SK-N-SH (cell line): ENCODE results near the gene RHBDL1. TPM values are rescaled to one million over a fixed set of nuclear protein-coding genes. Genes with fewer than 3 reads are reported as not detected.

Experiments used
- CTCF ChIA-PET: fragments of 300-600, 350-600 bp; formaldehyde crosslinking; extraction: SDS; loops from one replicate; lab custom pipeline; 2021; lab: Yijun Ruan, JAX
- POLR2A ChIA-PET: fragments of 350-600 bp; sonication (Branson Sonifier 250); formaldehyde crosslinking; extraction: SDS; loops from one replicate; lab custom pipeline; 2020; ENCODE audit warnings: antibody characterized with exemption, inconsistent platforms; lab: Yijun Ruan, JAX
- DNase-seq: peaks from one replicate; pipeline ENCODE4 v3.0.0; 2012
- H2AFZ ChIP-seq: fragments of 200-600 bp; sonication (generic); 2 replicates; pipeline ENCODE4 v1.8.1; 2016; ENCODE audit warnings: antibody characterized with exemption, mild to moderate bottlenecking, low read depth
- H3F3A ChIP-seq: fragments of 200-600 bp; sonication (generic); replicated peaks from 2 replicates; pipeline ENCODE3; 2016; ENCODE audit warnings: antibody characterized with exemption, mild to moderate bottlenecking; ENCODE audit not compliant: insufficient read depth
- H3K27ac ChIP-seq, 2 experiments: fragments of 200-500 bp in 1 of 2; fragments of 200-600 bp in 1 of 2; sonication (Bioruptor generic) in 1 of 2; sonication (generic), shearing (Covaris generic) in 1 of 2; 2 replicates each; pipeline versions ENCODE4 v1.5.1 to v1.6.1; 2014 to 2016; ENCODE audit warnings: low read depth in 2 of 2, inconsistent platforms in 1 of 2, low read length in 1 of 2, mild to moderate bottlenecking in 1 of 2, mixed read lengths in 1 of 2
- H3K27me3 ChIP-seq: fragments of 200-600 bp; sonication (generic), shearing (Covaris generic); 2 replicates; pipeline ENCODE4 v1.6.1; 2016; ENCODE audit warnings: mixed run types; ENCODE audit not compliant: insufficient read depth
- H3K36me3 ChIP-seq, 2 experiments: fragments of 200-500 bp in 1 of 2; fragments of 200-600 bp in 1 of 2; sonication (Bioruptor generic) in 1 of 2; sonication (generic) in 1 of 2; replicated peaks in 1 of 2; 2 replicates each; pipeline versions ENCODE3 to v1.5.1; 2014 to 2016; ENCODE audit warnings: low read length in 1 of 2, mild to moderate bottlenecking in 1 of 2; ENCODE audit not compliant: insufficient read depth in 2 of 2, control insufficient read depth in 1 of 2
- H3K4me1 ChIP-seq, 2 experiments: fragments of 200-500 bp in 1 of 2; fragments of 200-600 bp in 1 of 2; sonication (Bioruptor generic) in 1 of 2; sonication (generic), shearing (Covaris generic) in 1 of 2; 2 replicates each; pipeline versions ENCODE4 v1.5.1 to v1.6.1; 2014 to 2016; ENCODE audit warnings: low read depth in 1 of 2, low read length in 1 of 2, mixed run types in 1 of 2; ENCODE audit not compliant: insufficient read depth in 2 of 2, control insufficient read depth in 1 of 2
- H3K4me2 ChIP-seq: fragments of 200-600 bp; sonication (generic), shearing (Covaris generic); 2 replicates; pipeline ENCODE4 v1.6.1; 2017; ENCODE audit warnings: mixed run types
- H3K4me3 ChIP-seq, 2 experiments: fragments of 200-500 bp in 1 of 2; fragments of 200-600 bp in 1 of 2; sonication (Bioruptor generic) in 1 of 2; sonication (generic), shearing (Covaris generic) in 1 of 2; 2 replicates each; pipeline versions ENCODE4 v1.5.1 to v1.8.1; 2014 to 2016; ENCODE audit warnings: low read depth in 2 of 2, inconsistent platforms in 1 of 2, low read length in 1 of 2, mild to moderate bottlenecking in 1 of 2, mixed read lengths in 1 of 2, moderate library complexity in 1 of 2
- H3K79me2 ChIP-seq: fragments of 200-600 bp; sonication (generic); 2 replicates; pipeline ENCODE4 v1.8.1; 2017; ENCODE audit warnings: mild to moderate bottlenecking; ENCODE audit not compliant: insufficient read depth
- H3K9ac ChIP-seq: fragments of 200-600 bp; sonication (generic); 2 replicates; pipeline ENCODE4 v1.6.1; 2017; ENCODE audit warnings: mixed run types
- H3K9me2 ChIP-seq: fragments of 200-600 bp; sonication (generic); 2 replicates; pipeline ENCODE4 v1.6.1; 2017; ENCODE audit warnings: mixed run types
- H3K9me3 ChIP-seq: fragments of 200-600 bp; sonication (generic); 2 replicates; pipeline ENCODE4 v1.6.1; 2017; ENCODE audit warnings: mixed run types, mild to moderate bottlenecking, moderate library complexity
- H4K20me1 ChIP-seq: fragments of 200-600 bp; sonication (generic); 2 replicates; pipeline ENCODE4 v1.6.1; 2017; ENCODE audit warnings: mild to moderate bottlenecking, mixed run types; ENCODE audit not compliant: insufficient read depth
- CHD2 ChIP-seq: fragments of 150-350 bp; IDR thresholded peaks from 2 replicates; pipeline ENCODE4 v1.6.1; 2018; ENCODE audit warnings: low read length; ENCODE audit not compliant: partially characterized antibody
- ELF1 ChIP-seq: IDR thresholded peaks from 2 replicates; pipeline ENCODE4 v1.4.0; 2012
- EP300 ChIP-seq, 2 experiments: IDR thresholded peaks; 2 replicates each; pipeline versions ENCODE4 v1.4.0 to v1.6.1; 2012; ENCODE audit warnings: borderline replicate concordance in 1 of 2, low read depth in 1 of 2, low read length in 1 of 2
- FOSL2 ChIP-seq: IDR thresholded peaks from 2 replicates; pipeline ENCODE4 v1.4.0; 2012; ENCODE audit warnings: low read depth, mild to moderate bottlenecking, moderate library complexity, borderline replicate concordance
- FOXJ3 ChIP-seq: sonication (generic); formaldehyde crosslinking; IDR thresholded peaks from 2 replicates; pipeline ENCODE4 v1.5.1; 2020; ENCODE audit warnings: mild to moderate bottlenecking, missing genetic modification reagents
- FOXM1 ChIP-seq: IDR thresholded peaks from 2 replicates; pipeline ENCODE4 v1.4.0; 2012; ENCODE audit warnings: low read depth, mild to moderate bottlenecking
- GATA2 ChIP-seq: sonication (generic); formaldehyde crosslinking; IDR thresholded peaks from 2 replicates; pipeline ENCODE4 v1.5.0; 2020; ENCODE audit warnings: mild to moderate bottlenecking, missing genetic modification reagents
- JUND ChIP-seq: IDR thresholded peaks from 2 replicates; pipeline ENCODE4 v1.4.0; 2012
- MXI1 ChIP-seq: IDR thresholded peaks from 2 replicates; pipeline ENCODE4 v1.6.1; 2012; ENCODE audit warnings: mild to moderate bottlenecking, low read depth, low read length, improper control_type of control experiment
- NFIC ChIP-seq: IDR thresholded peaks from 2 replicates; pipeline ENCODE4 v1.4.0; 2012; ENCODE audit warnings: borderline replicate concordance
- NRF1 ChIP-seq: IDR thresholded peaks from 2 replicates; pipeline ENCODE4 v1.6.1; 2012; ENCODE audit warnings: low read depth, mild to moderate bottlenecking, low read length
- POLR2AphosphoS5 ChIP-seq: IDR thresholded peaks from 2 replicates; pipeline ENCODE4 v1.6.1; 2012; ENCODE audit warnings: low read depth, low read length
- RAD21 ChIP-seq: IDR thresholded peaks from 2 replicates; pipeline ENCODE4 v1.6.1; 2012; ENCODE audit warnings: mild to moderate bottlenecking, low read length
- RCOR1 ChIP-seq: fragments of 150-350 bp; IDR thresholded peaks from 2 replicates; pipeline ENCODE4 v1.6.1; 2017; ENCODE audit warnings: antibody characterized with exemption, low read length
- RXRA ChIP-seq: IDR thresholded peaks from 2 replicates; pipeline ENCODE4 v1.4.0; 2012; ENCODE audit warnings: low read depth, mild to moderate bottlenecking, borderline replicate concordance
- SIN3A ChIP-seq: IDR thresholded peaks from 2 replicates; pipeline ENCODE4 v1.6.1; 2012; ENCODE audit warnings: low read depth, mild to moderate bottlenecking, low read length, moderate library complexity, borderline replicate concordance
- TAF1 ChIP-seq: IDR thresholded peaks from 2 replicates; pipeline ENCODE4 v1.6.1; 2012; ENCODE audit warnings: low read depth, mild to moderate bottlenecking, low read length, moderate library complexity, borderline replicate concordance
- TEAD4 ChIP-seq: IDR thresholded peaks from 2 replicates; pipeline ENCODE4 v1.4.0; 2012; ENCODE audit warnings: mild to moderate bottlenecking, borderline replicate concordance; ENCODE audit not compliant: insufficient read depth
- YY1 ChIP-seq: IDR thresholded peaks from 2 replicates; pipeline ENCODE4 v1.4.0; 2012; ENCODE audit warnings: low read depth, mild to moderate bottlenecking
- WGBS: methylation state at CpG from one replicate; pipeline ENCODE4 v1.1.6; 2017; ENCODE audit warnings: low lambda C conversion rate; 5-methylcytosine and 5-hydroxymethylcytosine counted together
- polyA plus RNA-seq, 3 experiments: library from polyadenylated mRNA; depleted of rRNA; stranded (reverse); fragments of >200 nt; gene quantifications; 2 replicates each; pipeline ENCODE4 v1.2.3, GENCODE V29; 2012
- TF ChIP-seq, protein P1 (sequence below): IDR thresholded peaks from 2 replicates; pipeline ENCODE4 v1.4.0; 2012; ENCODE audit warnings: low read depth
- TF ChIP-seq, protein P2 (sequence below): IDR thresholded peaks from 2 replicates; pipeline ENCODE4 v1.6.1; 2012; ENCODE audit warnings: mild to moderate bottlenecking, low read depth, low read length, moderate library complexity

Gene RHBDL1
- polyA plus RNA-seq, 1 of the 3 experiments (the other 2 are of a cell fraction) = 4.1 TPM

DNA sequence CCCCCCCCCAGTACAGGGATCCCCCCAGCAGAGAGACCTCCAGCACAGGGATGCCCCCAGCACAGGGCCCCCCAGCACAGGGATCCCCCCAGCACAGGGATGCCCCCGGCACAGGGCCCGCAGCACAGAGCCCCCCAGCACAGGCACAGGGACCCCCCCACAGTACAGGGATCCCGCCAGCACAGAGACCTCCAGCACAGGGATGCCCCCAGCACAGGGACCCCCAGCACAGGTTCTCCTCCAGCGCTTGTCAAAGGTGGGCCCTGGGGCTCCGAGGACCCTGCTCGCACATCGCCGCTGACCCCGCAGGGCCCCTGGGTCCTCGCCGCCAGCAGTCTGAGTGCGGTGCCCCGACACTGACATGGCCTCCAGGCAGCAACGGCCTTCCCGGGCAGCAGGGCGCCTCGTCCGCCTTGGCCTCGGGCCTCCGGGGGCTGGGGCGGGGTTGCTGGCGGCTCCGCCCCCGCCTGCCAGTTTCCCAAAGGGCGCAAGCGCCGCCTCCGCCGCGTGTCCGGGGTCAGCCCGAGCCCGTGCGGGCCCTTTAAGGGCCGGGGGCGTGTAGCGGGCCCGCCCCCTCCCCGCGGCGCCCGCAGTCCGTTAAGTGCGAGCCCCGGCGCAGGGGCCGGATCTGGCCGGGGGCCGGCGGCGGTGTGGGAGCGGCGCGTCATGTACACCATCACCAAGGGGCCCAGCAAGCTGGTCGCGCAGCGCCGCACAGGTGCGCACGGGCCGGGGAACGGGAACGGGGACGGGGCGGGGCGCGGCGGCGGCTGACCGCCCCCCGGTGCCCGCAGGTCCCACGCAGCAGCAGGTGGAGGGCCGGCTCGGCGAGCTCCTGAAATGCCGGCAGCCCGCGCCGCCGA, 33.9 kb upstream of the RHBDL1 start, which contains the start of gene MCRIP2:
MCRIP2 (plus strand) TSS at position 503 of the 863 bp plus-strand sequence; CDS start at position 667, 164 bp downstream.
- WGBS = 0% methylated on average over 20 of the region's 81 CpGs
- peaks cover 6 to 32% of the 10 kb centered on the region in 2 experiments; a peak in 2 of 4 replicates for H3K4me1 ChIP-seq
- no peaks in the 10 kb centered on the region for H3K9me3 ChIP-seq
- peak; percentile 93 for DNase-seq
- ChIA-PET POLR2A (interaction anchor here (1.0 to 1.9 kb wide), 2 partner anchors 11 to 38 kb away, joined by 4 read pairs; no protein-coding TSS in a partner anchor), CTCF (interaction anchor here (0.6 to 1.0 kb wide), 3 partner anchors 15 to 39 kb away, joined by 3 read pairs; partner anchors contain the start of gene STUB1)
- H3K9ac ChIP-seq = peak within 1 kb of the TSS; percentile 83
- peak within 1 kb of the TSS; percentile 86 for H3K4me2 ChIP-seq
- H3K36me3 ChIP-seq = no peaks in the 10 kb centered on the region
- H4K20me1 ChIP-seq = no peaks in the 10 kb centered on the region
- H3F3A ChIP-seq = peaks cover 13% of the 10 kb centered on the region
- H3K9me2 ChIP-seq = no peaks in the 10 kb centered on the region
- H3K4me3 ChIP-seq = peak within 1 kb of the TSS; percentile 73 to 76
- H3K27ac ChIP-seq = peak within 1 kb of the TSS in 1 of 2 experiments; percentile 83; a peak in 1 of 4 replicates
- peak within 1 kb of the TSS; percentile 82 for H2AFZ ChIP-seq
- peaks cover 11% of the 10 kb centered on the region; the same call in 1 of the 2 replicates for H3K79me2 ChIP-seq
- TF ChIP-seq, protein P1, sequence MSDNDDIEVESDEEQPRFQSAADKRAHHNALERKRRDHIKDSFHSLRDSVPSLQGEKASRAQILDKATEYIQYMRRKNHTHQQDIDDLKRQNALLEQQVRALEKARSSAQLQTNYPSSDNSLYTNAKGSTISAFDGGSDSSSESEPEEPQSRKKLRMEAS = peak; percentile 81; the same call in 1 of the 2 replicates
- TF ChIP-seq YY1 (peak; percentile 66; the same call in 1 of the 2 replicates), CHD2 (no peak), MXI1 (peak; percentile 64), ELF1 (no peak), NFIC (no peak), RXRA (no peak), POLR2AphosphoS5 (peak; percentile 88), FOSL2 (no peak), NRF1 (peak; percentile 60), RCOR1 (no peak), EP300 (IDR thresholded peaks at IDR 0.05; ENCODE audit: borderline replicate concordance in 1 of 2, low read depth in 1 of 2, low read length in 1 of 2) (no peak), JUND (no peak), SIN3A (peak; percentile 67; the same call in 1 of the 2 replicates), TEAD4 (no peak), FOXJ3 (no peak), TAF1 (peak; percentile 67), GATA2 (CRISPR knock-in tag) (no peak), RAD21 (no peak), FOXM1 (no peak)
- TF ChIP-seq, protein P2, sequence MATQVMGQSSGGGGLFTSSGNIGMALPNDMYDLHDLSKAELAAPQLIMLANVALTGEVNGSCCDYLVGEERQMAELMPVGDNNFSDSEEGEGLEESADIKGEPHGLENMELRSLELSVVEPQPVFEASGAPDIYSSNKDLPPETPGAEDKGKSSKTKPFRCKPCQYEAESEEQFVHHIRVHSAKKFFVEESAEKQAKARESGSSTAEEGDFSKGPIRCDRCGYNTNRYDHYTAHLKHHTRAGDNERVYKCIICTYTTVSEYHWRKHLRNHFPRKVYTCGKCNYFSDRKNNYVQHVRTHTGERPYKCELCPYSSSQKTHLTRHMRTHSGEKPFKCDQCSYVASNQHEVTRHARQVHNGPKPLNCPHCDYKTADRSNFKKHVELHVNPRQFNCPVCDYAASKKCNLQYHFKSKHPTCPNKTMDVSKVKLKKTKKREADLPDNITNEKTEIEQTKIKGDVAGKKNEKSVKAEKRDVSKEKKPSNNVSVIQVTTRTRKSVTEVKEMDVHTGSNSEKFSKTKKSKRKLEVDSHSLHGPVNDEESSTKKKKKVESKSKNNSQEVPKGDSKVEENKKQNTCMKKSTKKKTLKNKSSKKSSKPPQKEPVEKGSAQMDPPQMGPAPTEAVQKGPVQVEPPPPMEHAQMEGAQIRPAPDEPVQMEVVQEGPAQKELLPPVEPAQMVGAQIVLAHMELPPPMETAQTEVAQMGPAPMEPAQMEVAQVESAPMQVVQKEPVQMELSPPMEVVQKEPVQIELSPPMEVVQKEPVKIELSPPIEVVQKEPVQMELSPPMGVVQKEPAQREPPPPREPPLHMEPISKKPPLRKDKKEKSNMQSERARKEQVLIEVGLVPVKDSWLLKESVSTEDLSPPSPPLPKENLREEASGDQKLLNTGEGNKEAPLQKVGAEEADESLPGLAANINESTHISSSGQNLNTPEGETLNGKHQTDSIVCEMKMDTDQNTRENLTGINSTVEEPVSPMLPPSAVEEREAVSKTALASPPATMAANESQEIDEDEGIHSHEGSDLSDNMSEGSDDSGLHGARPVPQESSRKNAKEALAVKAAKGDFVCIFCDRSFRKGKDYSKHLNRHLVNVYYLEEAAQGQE = no peak
- no peaks in the 10 kb centered on the region for H3K27me3 ChIP-seq
